Neural cell (in vitro differentiated cells): ENCODE data around the gene PRDM12. TPM values are rescaled to one million over a fixed set of nuclear protein-coding genes. Genes with fewer than 3 reads are reported as not detected.

Source experiments
- H2AFZ ChIP-seq: fragments of 200-600, 300-800 bp; sonication (generic), shearing (Covaris generic); 2 replicates; pipeline ENCODE4 v1.6.0; 2014; ENCODE audit warnings: low read depth, mild to moderate bottlenecking, antibody characterized with exemption, low read length, moderate library complexity
- H3F3A ChIP-seq: fragments of 200-600 bp; shearing (Covaris generic); 2 replicates; pipeline ENCODE4 v1.6.1; 2016; ENCODE audit warnings: mild to moderate bottlenecking, moderate library complexity, mixed read lengths, antibody characterized with exemption, low read length; ENCODE audit not compliant: insufficient read depth, poor library complexity, severe bottlenecking
- H3K27ac ChIP-seq: fragments of 200-600, 300-800 bp; sonication (generic), shearing (Covaris generic); 2 replicates; pipeline ENCODE4 v1.5.1; 2014; ENCODE audit warnings: mild to moderate bottlenecking, low read length, moderate library complexity
- H3K27me3 ChIP-seq: fragments of 300-800, 200-600 bp; sonication (generic), shearing (Covaris generic); 2 replicates; pipeline ENCODE4 v1.6.0; 2014; ENCODE audit warnings: mild to moderate bottlenecking, low read depth, low read length, moderate library complexity; ENCODE audit not compliant: insufficient read depth
- H3K36me3 ChIP-seq: fragments of 300-800, 200-600 bp; sonication (generic), shearing (Covaris generic); 2 replicates; pipeline ENCODE4 v1.5.1; 2014; ENCODE audit warnings: mild to moderate bottlenecking, antibody characterized with exemption, low read length, moderate library complexity; ENCODE audit not compliant: insufficient read depth
- H3K4me2 ChIP-seq: fragments of 300-800, 200-600 bp; sonication (generic), shearing (Covaris generic); 2 replicates; pipeline ENCODE4 v1.6.0; 2014; ENCODE audit warnings: mild to moderate bottlenecking, low read length
- H3K4me3 ChIP-seq: fragments of 300-800, 200-600 bp; sonication (generic), shearing (Covaris generic); 2 replicates; pipeline ENCODE4 v1.5.1; 2014; ENCODE audit warnings: mild to moderate bottlenecking, low read length, moderate library complexity
- H3K79me2 ChIP-seq: fragments of 200-600 bp; shearing (Covaris generic); replicated peaks from 2 replicates; pipeline ENCODE4 v1.6.0; 2014; ENCODE audit warnings: mild to moderate bottlenecking, low read length, moderate library complexity; ENCODE audit not compliant: insufficient read depth
- H3K9ac ChIP-seq: fragments of 300-800, 200-600 bp; sonication (generic), shearing (Covaris generic); 2 replicates; pipeline ENCODE4 v1.6.1; 2016; ENCODE audit warnings: mild to moderate bottlenecking, low read length, mixed read lengths
- H3K9me2 ChIP-seq: fragments of 200-600 bp; shearing (Covaris generic); 2 replicates; pipeline ENCODE4 v1.6.1; 2016; ENCODE audit warnings: mild to moderate bottlenecking, low read length, mixed read lengths; ENCODE audit not compliant: insufficient read depth
- H3K9me3 ChIP-seq: fragments of 200-600, 300-800 bp; sonication (generic), shearing (Covaris generic); 2 replicates; pipeline ENCODE4 v1.6.1; 2016; ENCODE audit warnings: mild to moderate bottlenecking, mixed run types, low read length, moderate library complexity, mixed read lengths
- H4K20me1 ChIP-seq: fragments of 200-600 bp; shearing (Covaris generic); 2 replicates; pipeline ENCODE4 v1.6.1; 2016; ENCODE audit warnings: mild to moderate bottlenecking, mixed run types; ENCODE audit not compliant: insufficient read depth
- EP300 ChIP-seq: fragments of 450-650 bp; conservative IDR thresholded peaks from 2 replicates; pipeline ENCODE4 v1.6.1; 2014; ENCODE audit warnings: antibody characterized with exemption, mild to moderate bottlenecking, moderate library complexity; ENCODE audit not compliant: poor library complexity, severe bottlenecking
- EZH2 ChIP-seq: fragments of 200-600, 300-800 bp; shearing (Covaris generic), sonication (generic); IDR thresholded peaks from 2 replicates; pipeline ENCODE4 v1.6.1; 2014; ENCODE audit warnings: antibody characterized with exemption, low read length, borderline replicate concordance, mild to moderate bottlenecking; ENCODE audit not compliant: insufficient read depth, poor library complexity, severe bottlenecking
- MXI1 ChIP-seq: fragments of 450-650 bp; conservative IDR thresholded peaks from 2 replicates; pipeline ENCODE4 v1.6.1; 2014; ENCODE audit warnings: antibody characterized with exemption, mild to moderate bottlenecking; ENCODE audit not compliant: poor library complexity, severe bottlenecking
- POLR2AphosphoS5 ChIP-seq: IDR thresholded peaks from 2 replicates; pipeline ENCODE4 v1.6.1; 2012
- RAD21 ChIP-seq: fragments of 450-650 bp; conservative IDR thresholded peaks from 2 replicates; pipeline ENCODE4 v1.6.1; 2014; ENCODE audit warnings: antibody characterized with exemption, mild to moderate bottlenecking, moderate library complexity
- SMC3 ChIP-seq: fragments of 450-650 bp; conservative IDR thresholded peaks from 2 replicates; pipeline ENCODE4 v1.6.1; 2014; ENCODE audit warnings: antibody characterized with exemption, mild to moderate bottlenecking, moderate library complexity; ENCODE audit not compliant: poor library complexity
- TAF1 ChIP-seq: IDR thresholded peaks from 2 replicates; pipeline ENCODE4 v1.6.1; 2012; ENCODE audit warnings: low read depth
- polyA plus RNA-seq: library from polyadenylated mRNA; depleted of rRNA; stranded (reverse); fragments of >200 nt; gene quantifications from 2 replicates; pipeline ENCODE4 v1.2.3, GENCODE V29; 2014
- TF ChIP-seq, protein P1 (sequence below): IDR thresholded peaks from 2 replicates; pipeline ENCODE4 v1.6.1; 2012; ENCODE audit warnings: borderline replicate concordance
- TF ChIP-seq, protein P2 (sequence below): fragments of 450-650 bp; IDR thresholded peaks from 2 replicates; pipeline ENCODE4 v1.5.1; 2014; ENCODE audit warnings: antibody characterized with exemption, mild to moderate bottlenecking, moderate library complexity; ENCODE audit not compliant: poor library complexity, severe bottlenecking

The PRDM12 gene
- polyA plus RNA-seq, 1 donor from 2014 or later, result 0.17 TPM

DNA sequence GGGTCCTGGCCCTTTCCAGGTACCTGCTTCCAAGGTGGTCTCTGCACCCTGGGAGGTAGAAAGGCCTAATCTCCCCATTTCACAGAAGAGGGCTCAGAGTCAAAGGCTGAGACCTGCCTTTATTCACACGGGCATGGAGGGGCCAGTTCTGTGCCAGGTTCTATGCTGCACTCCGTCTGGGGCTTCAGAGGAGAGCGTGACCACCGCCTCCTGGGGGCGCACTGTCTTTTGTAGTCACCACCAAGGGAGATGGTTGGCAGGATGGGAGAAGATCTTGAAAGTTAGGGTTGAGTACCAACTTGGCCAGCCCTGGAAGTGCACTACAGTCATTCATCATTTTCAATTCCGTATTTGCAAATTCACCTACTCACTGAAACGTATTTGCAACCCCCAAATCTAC lies 23.7 kb upstream of the PRDM12 start:
- H3K79me2 ChIP-seq, result no peaks in the 10 kb centered on the region
- H3F3A ChIP-seq, result no peaks in the 10 kb centered on the region
- no peaks in the 10 kb centered on the region for H4K20me1 ChIP-seq
- no peaks in the 10 kb centered on the region for H3K9me2 ChIP-seq
- H3K9ac ChIP-seq, result no peak overlapping the region
- no peaks in the 10 kb centered on the region for H3K27me3 ChIP-seq
- H3K27ac ChIP-seq, result no peak overlapping the region
- no peak overlapping the region for H3K4me3 ChIP-seq
- H3K9me3 ChIP-seq, result no peaks in the 10 kb centered on the region
- no peaks in the 10 kb centered on the region for H3K36me3 ChIP-seq
- H3K4me2 ChIP-seq, result no peak overlapping the region
- TF ChIP-seq EP300 (no peak), SMC3 (no peak), EZH2 (no peak)
- H2AFZ ChIP-seq, result no peak overlapping the region

DNA sequence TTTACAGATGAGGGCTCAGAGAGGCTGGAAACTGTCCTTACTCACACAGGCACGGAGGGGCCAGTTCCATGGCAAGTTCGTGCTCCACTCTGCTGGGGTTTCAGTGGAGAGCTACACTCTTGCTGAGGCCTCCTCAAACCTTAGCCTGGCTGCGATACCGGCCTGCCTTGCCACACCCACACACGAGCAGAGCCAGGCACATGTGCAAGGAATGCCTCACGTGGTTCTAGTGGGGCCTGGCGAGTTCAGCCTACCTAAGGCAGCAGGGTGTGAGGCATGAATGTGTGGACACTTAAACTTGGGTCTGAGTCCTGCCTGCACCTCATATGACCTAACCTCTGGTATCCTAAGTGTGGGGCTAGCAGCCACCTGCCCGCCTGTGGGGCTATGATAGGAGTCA lies 21.5 kb upstream of the PRDM12 start:
- Histone ChIP-seq H3F3A (no peaks in the 10 kb centered on the region), H4K20me1 (no peaks in the 10 kb centered on the region), H3K9me2 (no peaks in the 10 kb centered on the region), H2AFZ (no peak overlapping the region), H3K4me2 (no peak overlapping the region), H3K4me3 (no peak overlapping the region), H3K27me3 (no peaks in the 10 kb centered on the region), H3K9ac (no peak overlapping the region), H3K36me3 (no peaks in the 10 kb centered on the region), H3K9me3 (no peaks in the 10 kb centered on the region), H3K79me2 (no peaks in the 10 kb centered on the region), H3K27ac (no peak overlapping the region)
- TF ChIP-seq, protein P1, sequence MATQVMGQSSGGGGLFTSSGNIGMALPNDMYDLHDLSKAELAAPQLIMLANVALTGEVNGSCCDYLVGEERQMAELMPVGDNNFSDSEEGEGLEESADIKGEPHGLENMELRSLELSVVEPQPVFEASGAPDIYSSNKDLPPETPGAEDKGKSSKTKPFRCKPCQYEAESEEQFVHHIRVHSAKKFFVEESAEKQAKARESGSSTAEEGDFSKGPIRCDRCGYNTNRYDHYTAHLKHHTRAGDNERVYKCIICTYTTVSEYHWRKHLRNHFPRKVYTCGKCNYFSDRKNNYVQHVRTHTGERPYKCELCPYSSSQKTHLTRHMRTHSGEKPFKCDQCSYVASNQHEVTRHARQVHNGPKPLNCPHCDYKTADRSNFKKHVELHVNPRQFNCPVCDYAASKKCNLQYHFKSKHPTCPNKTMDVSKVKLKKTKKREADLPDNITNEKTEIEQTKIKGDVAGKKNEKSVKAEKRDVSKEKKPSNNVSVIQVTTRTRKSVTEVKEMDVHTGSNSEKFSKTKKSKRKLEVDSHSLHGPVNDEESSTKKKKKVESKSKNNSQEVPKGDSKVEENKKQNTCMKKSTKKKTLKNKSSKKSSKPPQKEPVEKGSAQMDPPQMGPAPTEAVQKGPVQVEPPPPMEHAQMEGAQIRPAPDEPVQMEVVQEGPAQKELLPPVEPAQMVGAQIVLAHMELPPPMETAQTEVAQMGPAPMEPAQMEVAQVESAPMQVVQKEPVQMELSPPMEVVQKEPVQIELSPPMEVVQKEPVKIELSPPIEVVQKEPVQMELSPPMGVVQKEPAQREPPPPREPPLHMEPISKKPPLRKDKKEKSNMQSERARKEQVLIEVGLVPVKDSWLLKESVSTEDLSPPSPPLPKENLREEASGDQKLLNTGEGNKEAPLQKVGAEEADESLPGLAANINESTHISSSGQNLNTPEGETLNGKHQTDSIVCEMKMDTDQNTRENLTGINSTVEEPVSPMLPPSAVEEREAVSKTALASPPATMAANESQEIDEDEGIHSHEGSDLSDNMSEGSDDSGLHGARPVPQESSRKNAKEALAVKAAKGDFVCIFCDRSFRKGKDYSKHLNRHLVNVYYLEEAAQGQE, result no peak
- TF ChIP-seq TAF1 (no peak), EP300 (no peak), MXI1 (no peak), EZH2 (no peak), RAD21 (no peak), POLR2AphosphoS5 (no peak), SMC3 (no peak)
- TF ChIP-seq, protein P2, sequence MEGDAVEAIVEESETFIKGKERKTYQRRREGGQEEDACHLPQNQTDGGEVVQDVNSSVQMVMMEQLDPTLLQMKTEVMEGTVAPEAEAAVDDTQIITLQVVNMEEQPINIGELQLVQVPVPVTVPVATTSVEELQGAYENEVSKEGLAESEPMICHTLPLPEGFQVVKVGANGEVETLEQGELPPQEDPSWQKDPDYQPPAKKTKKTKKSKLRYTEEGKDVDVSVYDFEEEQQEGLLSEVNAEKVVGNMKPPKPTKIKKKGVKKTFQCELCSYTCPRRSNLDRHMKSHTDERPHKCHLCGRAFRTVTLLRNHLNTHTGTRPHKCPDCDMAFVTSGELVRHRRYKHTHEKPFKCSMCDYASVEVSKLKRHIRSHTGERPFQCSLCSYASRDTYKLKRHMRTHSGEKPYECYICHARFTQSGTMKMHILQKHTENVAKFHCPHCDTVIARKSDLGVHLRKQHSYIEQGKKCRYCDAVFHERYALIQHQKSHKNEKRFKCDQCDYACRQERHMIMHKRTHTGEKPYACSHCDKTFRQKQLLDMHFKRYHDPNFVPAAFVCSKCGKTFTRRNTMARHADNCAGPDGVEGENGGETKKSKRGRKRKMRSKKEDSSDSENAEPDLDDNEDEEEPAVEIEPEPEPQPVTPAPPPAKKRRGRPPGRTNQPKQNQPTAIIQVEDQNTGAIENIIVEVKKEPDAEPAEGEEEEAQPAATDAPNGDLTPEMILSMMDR, result no peak

DNA sequence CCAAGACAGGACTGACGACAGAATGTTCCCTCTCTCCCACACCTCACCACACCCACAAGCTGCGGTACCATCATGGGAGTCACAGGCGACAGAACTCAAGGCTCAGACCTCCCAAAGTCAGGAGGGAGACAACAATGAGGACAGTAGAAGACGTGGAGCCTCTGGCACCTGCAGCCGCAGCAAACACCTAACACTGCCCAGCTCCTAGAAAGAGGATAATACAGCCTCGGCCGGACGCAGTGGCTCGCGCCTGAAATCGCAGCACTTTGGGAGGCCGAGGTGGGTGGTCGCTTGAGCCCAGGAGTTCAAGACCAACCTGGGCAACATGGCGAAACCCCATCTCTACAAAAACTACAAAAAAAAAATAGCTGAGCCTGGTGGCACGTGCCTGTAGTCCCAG lies 13.2 kb upstream of the PRDM12 start:
- no peaks in the 10 kb centered on the region for H3K36me3 ChIP-seq
- H3F3A ChIP-seq, result no peaks in the 10 kb centered on the region
- TF ChIP-seq POLR2AphosphoS5 (no peak), EZH2 (no peak), MXI1 (no peak), TAF1 (no peak), SMC3 (no peak), RAD21 (no peak), EP300 (no peak)
- TF ChIP-seq, protein P1, result no peak
- TF ChIP-seq, protein P2, result no peak
- no peaks in the 10 kb centered on the region for H3K79me2 ChIP-seq
- H3K9me2 ChIP-seq, result no peaks in the 10 kb centered on the region
- no peak overlapping the region for H3K27ac ChIP-seq
- peaks cover 4% of the 10 kb centered on the region for H3K27me3 ChIP-seq
- no peak overlapping the region for H2AFZ ChIP-seq
- H3K4me2 ChIP-seq, result no peak overlapping the region
- H3K9ac ChIP-seq, result no peak overlapping the region
- no peaks in the 10 kb centered on the region for H3K9me3 ChIP-seq
- no peaks in the 10 kb centered on the region for H4K20me1 ChIP-seq
- no peak overlapping the region for H3K4me3 ChIP-seq
